ENCODE results near the gene TOR4A.

The TOR4A gene

GRCh38 chr9:137265496-137266161, 11.9 kb upstream of the TOR4A start:
- DNase-seq (ENCODE audit: low read depth in 1 of 2, low spot score in 1 of 2): no peak
- H3K4me3 ChIP-seq (replicated peaks; ENCODE audit: insufficient read depth, low read length): no peak overlapping the region
- H3K27ac ChIP-seq (replicated peaks): no peak overlapping the region
- H3K27me3 ChIP-seq (ENCODE audit: insufficient read depth, poor library complexity, severe bottlenecking): no peaks in the 10 kb centered on the region
- TF ChIP-seq GABPA (IDR thresholded peaks at IDR 0.05; ENCODE audit: low read depth) (no peak), CTCF (IDR thresholded peaks at IDR 0.05; ENCODE audit: insufficient read depth, low read length) (no peak), POLR2AphosphoS5 (IDR thresholded peaks at IDR 0.05; ENCODE audit: low read depth) (no peak), REST (IDR thresholded peaks at IDR 0.05; ENCODE audit: insufficient replicate concordance, low read depth) (no peak), SPI1 (IDR thresholded peaks at IDR 0.05; ENCODE audit: borderline replicate concordance, low read depth) (no peak)

- Histone ChIP-seq H3K27ac (replicated peaks) (no peak overlapping the region), H3K4me3 (replicated peaks; ENCODE audit: insufficient read depth, low read length) (no peak overlapping the region), H3K27me3 (ENCODE audit: insufficient read depth, poor library complexity, severe bottlenecking) (no peaks in the 10 kb centered on the region)
- DNase-seq (ENCODE audit: low read depth in 1 of 2, low spot score in 1 of 2): no peak
- TF ChIP-seq GABPA (IDR thresholded peaks at IDR 0.05; ENCODE audit: low read depth) (no peak), SPI1 (IDR thresholded peaks at IDR 0.05; ENCODE audit: borderline replicate concordance, low read depth) (no peak), CTCF (IDR thresholded peaks at IDR 0.05; ENCODE audit: insufficient read depth, low read length) (no peak), REST (IDR thresholded peaks at IDR 0.05; ENCODE audit: insufficient replicate concordance, low read depth) (no peak), POLR2AphosphoS5 (IDR thresholded peaks at IDR 0.05; ENCODE audit: low read depth) (no peak)
These were observed 11.4 kb upstream of the TOR4A start for GRCh38 chr9:137266162-137266527.

- Histone ChIP-seq H3K27ac (replicated peaks) (no peak overlapping the region), H3K4me3 (replicated peaks; ENCODE audit: insufficient read depth, low read length) (no peak overlapping the region), H3K27me3 (ENCODE audit: insufficient read depth, poor library complexity, severe bottlenecking) (no peaks in the 10 kb centered on the region)
- no peak for TF ChIP-seq POLR2AphosphoS5 (IDR thresholded peaks at IDR 0.05; ENCODE audit: low read depth)
- no peak for TF ChIP-seq GABPA (IDR thresholded peaks at IDR 0.05; ENCODE audit: low read depth)
- no peak for TF ChIP-seq REST (IDR thresholded peaks at IDR 0.05; ENCODE audit: insufficient replicate concordance, low read depth)
- TF ChIP-seq CTCF (IDR thresholded peaks at IDR 0.05; ENCODE audit: insufficient read depth, low read length): no peak
- no peak for TF ChIP-seq SPI1 (IDR thresholded peaks at IDR 0.05; ENCODE audit: borderline replicate concordance, low read depth)
- DNase-seq (ENCODE audit: low read depth in 1 of 2, low spot score in 1 of 2): no peak
These were observed 10.7 kb upstream of the TOR4A start for GRCh38 chr9:137266585-137267453.

Data from HL-60 (cell line).